Liver (tissue), 9 donors: ENCODE data around the gene SUN2. TPM values are rescaled to one million over a fixed set of nuclear protein-coding genes. Genes with fewer than 3 reads are reported as not detected.

Experiments
- DNase-seq: peaks from one replicate; pipeline ENCODE4 v3.0.0-alpha.2; 2017; ENCODE audit warnings: low spot score
- H3K27ac ChIP-seq, 2 donors: one replicate each; pipeline ENCODE4 v1.7.0; 2013; ENCODE audit warnings: inconsistent platforms in 2 of 2, low read length in 2 of 2, control low read depth in 1 of 2, low read depth in 1 of 2, mild to moderate bottlenecking in 1 of 2
- H3K27me3 ChIP-seq, 4 donors: one replicate each; pipeline versions ENCODE4 v1.6.1 to v1.7.0; 2013; ENCODE audit warnings: low read length in 3 of 4, inconsistent platforms in 1 of 4, mild to moderate bottlenecking in 1 of 4, moderate library complexity in 1 of 4; ENCODE audit not compliant: control insufficient read depth in 4 of 4, insufficient read depth in 4 of 4
- H3K36me3 ChIP-seq, 4 donors: one replicate each; pipeline versions ENCODE4 v1.6.1 to v1.7.0; 2013; ENCODE audit warnings: low read length in 3 of 4, mild to moderate bottlenecking in 3 of 4, low read depth in 1 of 4, moderate library complexity in 1 of 4; ENCODE audit not compliant: control insufficient read depth in 4 of 4, insufficient read depth in 3 of 4
- H3K4me1 ChIP-seq, 4 donors: one replicate each; pipeline versions ENCODE4 v1.6.1 to v1.7.0; 2013; ENCODE audit warnings: low read length in 3 of 4, mild to moderate bottlenecking in 3 of 4, moderate library complexity in 1 of 4; ENCODE audit not compliant: control insufficient read depth in 4 of 4, insufficient read depth in 4 of 4
- H3K4me3 ChIP-seq, 3 donors: one replicate each; pipeline versions ENCODE4 v1.6.1 to v1.7.0; 2013; ENCODE audit warnings: low read length in 3 of 3, control low read depth in 1 of 3, low read depth in 1 of 3, mild to moderate bottlenecking in 1 of 3
- H3K9ac ChIP-seq, 2 donors: one replicate each; pipeline ENCODE4 v1.7.0; 2013; ENCODE audit warnings: low read length in 2 of 2, mild to moderate bottlenecking in 2 of 2, moderate library complexity in 2 of 2, control low read depth in 1 of 2, low read depth in 1 of 2
- H3K9me3 ChIP-seq, 4 donors: one replicate each; pipeline versions ENCODE4 v1.6.1 to v1.7.0; 2013; ENCODE audit warnings: low read length in 3 of 4; ENCODE audit not compliant: control insufficient read depth in 4 of 4
- ATF3 ChIP-seq: IDR thresholded peaks from 2 replicates; pipeline ENCODE4 v1.6.1; 2016; ENCODE audit warnings: antibody characterized with exemption
- CTCF ChIP-seq: fragments of 150-350 bp; IDR thresholded peaks from 2 replicates; pipeline ENCODE4 v1.5.1; 2017; ENCODE audit warnings: improper control_type of control experiment, low read depth, low read length; ENCODE audit not compliant: missing input control
- EGR1 ChIP-seq, 2 donors: IDR thresholded peaks; 2 replicates each; pipeline ENCODE4 v1.6.1; 2016 to 2018; ENCODE audit warnings: antibody characterized with exemption in 2 of 2, low read depth in 2 of 2
- FOXA1 ChIP-seq: IDR thresholded peaks from 2 replicates; pipeline ENCODE4 v1.6.1; 2016; ENCODE audit warnings: antibody characterized with exemption
- FOXA2 ChIP-seq: IDR thresholded peaks from 2 replicates; pipeline ENCODE4 v1.6.1; 2016; ENCODE audit warnings: antibody characterized with exemption
- GABPA ChIP-seq, 2 donors: IDR thresholded peaks in 1 of 2; conservative IDR thresholded peaks in 1 of 2; 2 replicates each; pipeline ENCODE4 v1.6.1; 2016; ENCODE audit warnings: antibody characterized with exemption in 2 of 2, mild to moderate bottlenecking in 1 of 2, moderate library complexity in 1 of 2
- HNF4G ChIP-seq: IDR thresholded peaks from 2 replicates; pipeline ENCODE4 v1.6.1; 2016; ENCODE audit warnings: antibody characterized with exemption
- JUND ChIP-seq, 2 donors: IDR thresholded peaks; 2 replicates each; pipeline ENCODE4 v1.6.1; 2016; ENCODE audit warnings: antibody characterized with exemption in 2 of 2
- MAX ChIP-seq: IDR thresholded peaks from 2 replicates; pipeline ENCODE4 v1.6.1; 2016; ENCODE audit warnings: antibody characterized with exemption
- NR2F2 ChIP-seq: IDR thresholded peaks from 2 replicates; pipeline ENCODE4 v1.6.1; 2016; ENCODE audit warnings: antibody characterized with exemption
- RAD21 ChIP-seq, 2 donors: IDR thresholded peaks; 2 replicates each; pipeline ENCODE4 v1.6.1; 2016; ENCODE audit warnings: antibody characterized with exemption in 2 of 2, mild to moderate bottlenecking in 2 of 2
- REST ChIP-seq: IDR thresholded peaks from 2 replicates; pipeline ENCODE4 v1.6.1; 2016; ENCODE audit warnings: antibody characterized with exemption, mild to moderate bottlenecking
- RXRA ChIP-seq, 2 donors: IDR thresholded peaks; 2 replicates each; pipeline ENCODE4 v1.6.1; 2017 to 2018; ENCODE audit warnings: antibody characterized with exemption in 2 of 2, mild to moderate bottlenecking in 1 of 2
- SP1 ChIP-seq: IDR thresholded peaks from 2 replicates; pipeline ENCODE4 v1.6.1; 2018; ENCODE audit warnings: antibody characterized with exemption, mild to moderate bottlenecking
- TAF1 ChIP-seq: conservative IDR thresholded peaks from 2 replicates; pipeline ENCODE4 v1.6.1; 2016; ENCODE audit warnings: antibody characterized with exemption, mild to moderate bottlenecking
- YY1 ChIP-seq: IDR thresholded peaks from 2 replicates; pipeline ENCODE4 v1.6.1; 2016; ENCODE audit warnings: antibody characterized with exemption, mild to moderate bottlenecking
- ZBTB33 ChIP-seq: IDR thresholded peaks from 2 replicates; pipeline ENCODE4 v1.6.1; 2016; ENCODE audit warnings: antibody characterized with exemption
- WGBS: extraction: QIAGEN DNeasy Blood & Tissue Kit; methylation state at CpG from one replicate; pipeline ENCODE4 v1.1.7; 2013; 5-methylcytosine and 5-hydroxymethylcytosine counted together
- polyA plus RNA-seq, 2 donors: library from polyadenylated mRNA; stranded (reverse) in 1 of 2; unstranded in 1 of 2; fragments of 200-250 nt in 1 of 2; fragments of >200 nt in 1 of 2; fragmentation: Nextera tagmentation in 1 of 2; extraction: Ambion mirVana in 1 of 2; gene quantifications; one replicate each; pipeline versions ENCODE4 v1.2.1 to v1.2.3, GENCODE V29; 2013 to 2015
- total RNA-seq, 2 donors: library from RNA; depleted of rRNA; stranded (reverse); fragments of >200 nt; gene quantifications; one replicate each; pipeline ENCODE4 v1.2.3, GENCODE V29; 2014
- donor health status: healthy.
- donor health status: healthy.
- donor health status: healthy.
- donor health status: healthy.
- donor health status: healthy.

SUN2 gene
- total and polyA plus RNA-seq, 4 donors, result 13.1 to 170 (median 81.5) TPM

GRCh38 chr22:38735465-38736256 lies 20.1 kb downstream of the SUN2 start:
- TF ChIP-seq SP1, result no peak
- no peak for TF ChIP-seq GABPA (IDR thresholded peaks at IDR 0.05 in 1 of 2, conservative IDR thresholded peaks at IDR 0.05 in 1 of 2)
- no peak for TF ChIP-seq JUND (IDR thresholded peaks at IDR 0.05)
- TF ChIP-seq FOXA2, result no peak
- TF ChIP-seq NR2F2, result no peak
- TF ChIP-seq TAF1, result no peak
- no peak for TF ChIP-seq HNF4G
- no peak for TF ChIP-seq RXRA (IDR thresholded peaks at IDR 0.05)
- TF ChIP-seq ATF3, result no peak
- no peak for TF ChIP-seq MAX
- no peak for TF ChIP-seq ZBTB33
- no peak for TF ChIP-seq FOXA1
- no peak for TF ChIP-seq EGR1 (IDR thresholded peaks at IDR 0.05; ENCODE audit: low read depth in 2 of 2)
- no peak for TF ChIP-seq YY1
- no peak for TF ChIP-seq REST
- TF ChIP-seq RAD21 (IDR thresholded peaks at IDR 0.05), result no peak

GRCh38 chr22:38735126-38735464 lies 20.7 kb downstream of the SUN2 start:
- H3K9me3 ChIP-seq, result no peaks in the 10 kb centered on the region
- no peaks in the 10 kb centered on the region for H3K27me3 ChIP-seq
- DNase-seq, result no peak
- H3K27ac ChIP-seq, result peak overlapping the region; percentile 5 to 24
- peaks cover 29 to 69% (median 52%) of the 10 kb centered on the region in 4 donors for H3K4me1 ChIP-seq
- H3K9ac ChIP-seq, result no peak overlapping the region
- peaks cover 37 to 62% (median 39%) of the 10 kb centered on the region in 4 donors for H3K36me3 ChIP-seq
- H3K4me3 ChIP-seq, result no peak overlapping the region
- 94% methylated on average over 7 of the region's 7 CpGs for WGBS
- TF ChIP-seq JUND (IDR thresholded peaks at IDR 0.05) (no peak), SP1 (no peak), REST (no peak), CTCF (no peak), ATF3 (no peak), MAX (no peak)

More at GRCh38 chr22:38735465-38736256, 20.1 kb downstream of the SUN2 start:
- H3K36me3 ChIP-seq, result peaks cover 41 to 62% (median 44%) of the 10 kb centered on the region in 4 donors
- no peak overlapping the region for H3K9ac ChIP-seq
- peak overlapping the region in 1 of 2 donors; percentile 40 for H3K27ac ChIP-seq
- H3K9me3 ChIP-seq, result no peaks in the 10 kb centered on the region
- peaks cover 27 to 67% (median 52%) of the 10 kb centered on the region in 4 donors for H3K4me1 ChIP-seq
- H3K27me3 ChIP-seq, result no peaks in the 10 kb centered on the region
- no peak for DNase-seq
- H3K4me3 ChIP-seq, result no peak overlapping the region
- 81% methylated on average over 15 of the region's 15 CpGs for WGBS
